Neural cell (in vitro differentiated cells): Measurements from ENCODE around the gene CEP192. TPM values are rescaled to one million over a fixed set of nuclear protein-coding genes. Genes with fewer than 3 reads are reported as not detected.
A peak's percentile ranks its signal among the peaks of the same experiment; 100 is the strongest.

Experiments
- H2AFZ ChIP-seq: fragments of 200-600, 300-800 bp; sonication (generic), shearing (Covaris generic); 2 replicates; pipeline ENCODE4 v1.6.0; 2014; ENCODE audit warnings: low read depth, mild to moderate bottlenecking, antibody characterized with exemption, low read length, moderate library complexity
- H3F3A ChIP-seq: fragments of 200-600 bp; shearing (Covaris generic); 2 replicates; pipeline ENCODE4 v1.6.1; 2016; ENCODE audit warnings: mild to moderate bottlenecking, moderate library complexity, mixed read lengths, antibody characterized with exemption, low read length; ENCODE audit not compliant: insufficient read depth, poor library complexity, severe bottlenecking
- H3K27ac ChIP-seq: fragments of 200-600, 300-800 bp; sonication (generic), shearing (Covaris generic); 2 replicates; pipeline ENCODE4 v1.5.1; 2014; ENCODE audit warnings: mild to moderate bottlenecking, low read length, moderate library complexity
- H3K27me3 ChIP-seq: fragments of 300-800, 200-600 bp; sonication (generic), shearing (Covaris generic); 2 replicates; pipeline ENCODE4 v1.6.0; 2014; ENCODE audit warnings: mild to moderate bottlenecking, low read depth, low read length, moderate library complexity; ENCODE audit not compliant: insufficient read depth
- H3K36me3 ChIP-seq: fragments of 300-800, 200-600 bp; sonication (generic), shearing (Covaris generic); 2 replicates; pipeline ENCODE4 v1.5.1; 2014; ENCODE audit warnings: mild to moderate bottlenecking, antibody characterized with exemption, low read length, moderate library complexity; ENCODE audit not compliant: insufficient read depth
- H3K4me2 ChIP-seq: fragments of 300-800, 200-600 bp; sonication (generic), shearing (Covaris generic); 2 replicates; pipeline ENCODE4 v1.6.0; 2014; ENCODE audit warnings: mild to moderate bottlenecking, low read length
- H3K4me3 ChIP-seq: fragments of 300-800, 200-600 bp; sonication (generic), shearing (Covaris generic); 2 replicates; pipeline ENCODE4 v1.5.1; 2014; ENCODE audit warnings: mild to moderate bottlenecking, low read length, moderate library complexity
- H3K79me2 ChIP-seq: fragments of 200-600 bp; shearing (Covaris generic); replicated peaks from 2 replicates; pipeline ENCODE4 v1.6.0; 2014; ENCODE audit warnings: mild to moderate bottlenecking, low read length, moderate library complexity; ENCODE audit not compliant: insufficient read depth
- H3K9ac ChIP-seq: fragments of 300-800, 200-600 bp; sonication (generic), shearing (Covaris generic); 2 replicates; pipeline ENCODE4 v1.6.1; 2016; ENCODE audit warnings: mild to moderate bottlenecking, low read length, mixed read lengths
- H3K9me2 ChIP-seq: fragments of 200-600 bp; shearing (Covaris generic); 2 replicates; pipeline ENCODE4 v1.6.1; 2016; ENCODE audit warnings: mild to moderate bottlenecking, low read length, mixed read lengths; ENCODE audit not compliant: insufficient read depth
- H3K9me3 ChIP-seq: fragments of 200-600, 300-800 bp; sonication (generic), shearing (Covaris generic); 2 replicates; pipeline ENCODE4 v1.6.1; 2016; ENCODE audit warnings: mild to moderate bottlenecking, mixed run types, low read length, moderate library complexity, mixed read lengths
- H4K20me1 ChIP-seq: fragments of 200-600 bp; shearing (Covaris generic); 2 replicates; pipeline ENCODE4 v1.6.1; 2016; ENCODE audit warnings: mild to moderate bottlenecking, mixed run types; ENCODE audit not compliant: insufficient read depth
- EP300 ChIP-seq: fragments of 450-650 bp; conservative IDR thresholded peaks from 2 replicates; pipeline ENCODE4 v1.6.1; 2014; ENCODE audit warnings: antibody characterized with exemption, mild to moderate bottlenecking, moderate library complexity; ENCODE audit not compliant: poor library complexity, severe bottlenecking
- EZH2 ChIP-seq: fragments of 200-600, 300-800 bp; shearing (Covaris generic), sonication (generic); IDR thresholded peaks from 2 replicates; pipeline ENCODE4 v1.6.1; 2014; ENCODE audit warnings: antibody characterized with exemption, low read length, borderline replicate concordance, mild to moderate bottlenecking; ENCODE audit not compliant: insufficient read depth, poor library complexity, severe bottlenecking
- MXI1 ChIP-seq: fragments of 450-650 bp; conservative IDR thresholded peaks from 2 replicates; pipeline ENCODE4 v1.6.1; 2014; ENCODE audit warnings: antibody characterized with exemption, mild to moderate bottlenecking; ENCODE audit not compliant: poor library complexity, severe bottlenecking
- POLR2AphosphoS5 ChIP-seq: IDR thresholded peaks from 2 replicates; pipeline ENCODE4 v1.6.1; 2012
- RAD21 ChIP-seq: fragments of 450-650 bp; conservative IDR thresholded peaks from 2 replicates; pipeline ENCODE4 v1.6.1; 2014; ENCODE audit warnings: antibody characterized with exemption, mild to moderate bottlenecking, moderate library complexity
- REST ChIP-seq: IDR thresholded peaks from 2 replicates; pipeline ENCODE4 v1.6.1; 2012; ENCODE audit warnings: borderline replicate concordance
- SMC3 ChIP-seq: fragments of 450-650 bp; conservative IDR thresholded peaks from 2 replicates; pipeline ENCODE4 v1.6.1; 2014; ENCODE audit warnings: antibody characterized with exemption, mild to moderate bottlenecking, moderate library complexity; ENCODE audit not compliant: poor library complexity
- TAF1 ChIP-seq: IDR thresholded peaks from 2 replicates; pipeline ENCODE4 v1.6.1; 2012; ENCODE audit warnings: low read depth
- polyA plus RNA-seq: library from polyadenylated mRNA; depleted of rRNA; stranded (reverse); fragments of >200 nt; gene quantifications from 2 replicates; pipeline ENCODE4 v1.2.3, GENCODE V29; 2014
- TF ChIP-seq, protein P1 (sequence below): fragments of 450-650 bp; IDR thresholded peaks from 2 replicates; pipeline ENCODE4 v1.5.1; 2014; ENCODE audit warnings: antibody characterized with exemption, mild to moderate bottlenecking, moderate library complexity; ENCODE audit not compliant: poor library complexity, severe bottlenecking

The CEP192 gene
- polyA plus RNA-seq, 1 donor from 2014 or later, result 28.1 TPM

- TF ChIP-seq POLR2AphosphoS5 (peak; percentile 59), SMC3 (no peak), TAF1 (no peak), MXI1 (peak; percentile 98), EZH2 (no peak), REST (no peak), RAD21 (peak; percentile 22), EP300 (peak; percentile 49)
- TF ChIP-seq, protein P1, sequence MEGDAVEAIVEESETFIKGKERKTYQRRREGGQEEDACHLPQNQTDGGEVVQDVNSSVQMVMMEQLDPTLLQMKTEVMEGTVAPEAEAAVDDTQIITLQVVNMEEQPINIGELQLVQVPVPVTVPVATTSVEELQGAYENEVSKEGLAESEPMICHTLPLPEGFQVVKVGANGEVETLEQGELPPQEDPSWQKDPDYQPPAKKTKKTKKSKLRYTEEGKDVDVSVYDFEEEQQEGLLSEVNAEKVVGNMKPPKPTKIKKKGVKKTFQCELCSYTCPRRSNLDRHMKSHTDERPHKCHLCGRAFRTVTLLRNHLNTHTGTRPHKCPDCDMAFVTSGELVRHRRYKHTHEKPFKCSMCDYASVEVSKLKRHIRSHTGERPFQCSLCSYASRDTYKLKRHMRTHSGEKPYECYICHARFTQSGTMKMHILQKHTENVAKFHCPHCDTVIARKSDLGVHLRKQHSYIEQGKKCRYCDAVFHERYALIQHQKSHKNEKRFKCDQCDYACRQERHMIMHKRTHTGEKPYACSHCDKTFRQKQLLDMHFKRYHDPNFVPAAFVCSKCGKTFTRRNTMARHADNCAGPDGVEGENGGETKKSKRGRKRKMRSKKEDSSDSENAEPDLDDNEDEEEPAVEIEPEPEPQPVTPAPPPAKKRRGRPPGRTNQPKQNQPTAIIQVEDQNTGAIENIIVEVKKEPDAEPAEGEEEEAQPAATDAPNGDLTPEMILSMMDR, result no peak
- Histone ChIP-seq H4K20me1 (no peaks in the 10 kb centered on the region), H3K9ac (peak overlapping the region; percentile 92)
These were observed 42.9 kb upstream of the CEP192 start for GRCh38 chr18:12948050-12948804.

DNA sequence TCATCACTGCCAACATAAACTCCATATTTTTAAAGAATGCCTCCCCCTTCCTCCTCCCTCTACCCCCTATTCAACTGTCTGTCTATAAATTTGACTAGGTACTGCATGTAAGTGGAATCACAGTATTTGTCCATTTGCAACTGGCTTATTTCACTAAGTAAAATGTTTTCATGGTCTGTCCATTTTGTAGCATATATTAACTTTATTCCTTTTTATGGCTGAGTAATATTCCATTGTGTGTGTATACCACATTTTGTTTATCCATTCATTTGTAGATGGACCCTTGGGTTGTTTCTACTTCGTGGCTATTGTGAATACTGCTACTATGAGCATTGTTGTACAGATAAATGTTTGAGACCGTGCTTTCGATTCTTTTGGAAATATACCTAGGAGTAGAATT, 32.7 kb upstream of the CEP192 start:
- Histone ChIP-seq H3K4me3 (no peak overlapping the region), H3K79me2 (no peaks in the 10 kb centered on the region), H3K9me2 (no peaks in the 10 kb centered on the region), H3K27ac (no peak overlapping the region), H3K9ac (no peak overlapping the region), H2AFZ (no peak overlapping the region), H3F3A (no peaks in the 10 kb centered on the region), H4K20me1 (no peaks in the 10 kb centered on the region), H3K36me3 (peaks cover 8% of the 10 kb centered on the region), H3K4me2 (no peak overlapping the region), H3K27me3 (no peaks in the 10 kb centered on the region), H3K9me3 (no peaks in the 10 kb centered on the region)
- TF ChIP-seq SMC3 (no peak), POLR2AphosphoS5 (no peak), EP300 (no peak), TAF1 (no peak), MXI1 (no peak), EZH2 (no peak), REST (no peak)
- TF ChIP-seq, protein P1, result no peak

More at GRCh38 chr18:12948050-12948804, 42.9 kb upstream of the CEP192 start:
- Histone ChIP-seq H3K27me3 (no peaks in the 10 kb centered on the region), H3F3A (no peaks in the 10 kb centered on the region), H3K9me2 (no peaks in the 10 kb centered on the region), H3K9me3 (no peaks in the 10 kb centered on the region), H3K36me3 (no peaks in the 10 kb centered on the region), H2AFZ (peak overlapping the region; percentile 98), H3K79me2 (peaks cover 20% of the 10 kb centered on the region), H3K27ac (peak overlapping the region; percentile 96), H3K4me2 (no peak overlapping the region), H3K4me3 (peak overlapping the region; percentile 89)
